Esophagus squamous epithelium (tissue), 5 donors: ENCODE results near the gene CAPN2. TPM values are rescaled to one million over a fixed set of nuclear protein-coding genes. Genes with fewer than 3 reads are reported as not detected.

ENCODE experiments used
- DNase-seq: peaks from one replicate; lab custom pipeline; 2025; lab: John Stamatoyannopoulos, UW
- H3K27ac ChIP-seq, 4 donors: fragments of 200-600 bp; sonication (generic); one replicate each; pipeline ENCODE4 v1.5.1; 2016 to 2019; ENCODE audit warnings: mild to moderate bottlenecking in 1 of 4
- H3K27me3 ChIP-seq, 4 donors: fragments of 200-600 bp; sonication (generic); 1 replicate in 3 of 4; 2 replicates in 1 of 4; pipeline versions ENCODE4 v1.5.1 to v1.6.0; 2017 to 2021; ENCODE audit warnings: antibody characterized with exemption in 1 of 4
- H3K36me3 ChIP-seq, 3 donors: fragments of 200-600 bp; sonication (generic); one replicate each; pipeline ENCODE4 v1.5.1; 2016 to 2019
- H3K4me1 ChIP-seq, 3 donors: fragments of 200-600 bp; sonication (generic); one replicate each; pipeline ENCODE4 v1.5.1; 2017 to 2019
- H3K4me3 ChIP-seq, 4 donors: fragments of 200-600 bp; sonication (generic); 1 replicate in 3 of 4; 2 replicates in 1 of 4; pipeline ENCODE4 v1.5.1; 2016 to 2019; ENCODE audit warnings: mild to moderate bottlenecking in 2 of 4, moderate library complexity in 1 of 4
- H3K9me3 ChIP-seq, 3 donors: fragments of 200-600 bp; sonication (generic); one replicate each; pipeline ENCODE4 v1.5.1; 2016 to 2019
- POLR2A ChIP-seq, 4 donors: fragments of 450-650 bp; IDR thresholded peaks; one replicate each; pipeline ENCODE4 v1.6.1; 2017; ENCODE audit warnings: antibody characterized with exemption in 4 of 4, mild to moderate bottlenecking in 4 of 4, moderate library complexity in 3 of 4
- WGBS, 2 donors: methylation state at CpG; one replicate each; pipeline ENCODE4 v1.1.5; 2018; 5-methylcytosine and 5-hydroxymethylcytosine counted together
- intact Hi-C: fragments of 100-400 bp; cut with DNase I; formaldehyde crosslinking; loops from one replicate; pipeline ENCODE4 v1.15.0; 2022
- total RNA-seq, 4 donors: library from RNA; depleted of rRNA; stranded (reverse); fragments of >200 nt; gene quantifications; one replicate each; pipeline ENCODE4 v1.1.0, GENCODE V29; 2016
- TF ChIP-seq, protein P1 (sequence below), 6 experiments: fragments of 450-650 bp in 4 of 6; fragments of 200-600 bp in 2 of 6; sonication (generic) in 2 of 6; IDR thresholded peaks; one replicate each; pipeline ENCODE4 v1.5.1; 2016 to 2019; ENCODE audit warnings: antibody characterized with exemption in 6 of 6, mild to moderate bottlenecking in 4 of 6, moderate library complexity in 4 of 6
- donor health status: DM: yes; HTN: yes; CAD: no.

Gene CAPN2
- total RNA-seq, 4 donors from 2014 or later = 145 to 234 (median 177) TPM

DNA sequence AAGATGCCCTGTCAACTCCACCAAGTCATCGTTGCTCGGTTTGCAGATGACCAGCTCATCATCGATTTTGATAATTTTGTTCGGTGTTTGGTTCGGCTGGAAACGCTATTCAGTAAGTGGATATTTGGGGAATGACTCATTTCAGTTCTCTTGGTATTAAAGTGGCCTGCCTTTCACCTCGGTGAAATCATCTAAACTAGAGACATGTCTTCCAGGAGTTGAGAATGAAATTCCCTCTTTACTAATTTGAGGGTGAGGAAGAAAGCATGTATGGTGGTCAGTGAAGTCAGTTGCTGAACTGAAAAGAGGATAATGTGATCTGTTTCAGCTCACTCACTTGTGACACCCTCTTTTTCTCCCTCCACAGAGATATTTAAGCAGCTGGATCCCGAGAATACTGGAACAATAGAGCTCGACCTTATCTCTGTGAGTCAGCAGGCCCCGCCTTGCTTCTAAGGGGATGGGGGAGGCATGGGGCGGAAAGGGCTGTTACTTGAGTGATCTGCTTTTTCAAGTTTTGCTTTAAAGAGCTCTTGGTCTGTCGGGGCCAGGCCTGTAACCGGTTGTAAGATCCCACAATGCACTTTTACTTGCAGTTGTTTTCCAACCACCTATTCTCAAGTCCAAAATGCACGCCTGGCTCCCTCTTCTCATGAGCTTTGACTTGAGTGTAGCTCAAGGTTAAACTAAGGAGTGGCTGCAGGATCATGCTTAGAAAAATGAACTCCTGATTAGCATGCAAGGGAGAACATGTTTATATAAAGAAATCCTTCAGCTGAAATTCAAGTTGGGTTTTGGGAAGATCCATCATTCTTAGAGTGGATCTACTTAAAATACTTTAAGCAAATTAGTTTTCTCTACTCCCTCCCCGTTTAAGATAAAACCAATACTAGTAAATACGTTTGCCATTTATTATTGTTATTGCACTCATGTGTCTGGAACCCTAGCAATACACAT lies 59.8 kb downstream of the CAPN2 start:
- 17 to 32% methylated on average over 14 to 16 of the region's 16 CpGs for WGBS, 2 donors
- H3K27ac ChIP-seq = peak overlapping the region; percentile 40 to 83 (median 66)
- H3K4me1 ChIP-seq = peaks cover 7 to 35% (median 12%) of the 10 kb centered on the region in 3 donors
- H3K4me3 ChIP-seq = no peak overlapping the region
- no peaks in the 10 kb centered on the region for H3K9me3 ChIP-seq
- DNase-seq = no peak
- peaks cover 16 to 86% (median 39%) of the 10 kb centered on the region in 3 donors for H3K36me3 ChIP-seq
- TF ChIP-seq POLR2A (IDR thresholded peaks at IDR 0.05) = no peak
- TF ChIP-seq, protein P1, sequence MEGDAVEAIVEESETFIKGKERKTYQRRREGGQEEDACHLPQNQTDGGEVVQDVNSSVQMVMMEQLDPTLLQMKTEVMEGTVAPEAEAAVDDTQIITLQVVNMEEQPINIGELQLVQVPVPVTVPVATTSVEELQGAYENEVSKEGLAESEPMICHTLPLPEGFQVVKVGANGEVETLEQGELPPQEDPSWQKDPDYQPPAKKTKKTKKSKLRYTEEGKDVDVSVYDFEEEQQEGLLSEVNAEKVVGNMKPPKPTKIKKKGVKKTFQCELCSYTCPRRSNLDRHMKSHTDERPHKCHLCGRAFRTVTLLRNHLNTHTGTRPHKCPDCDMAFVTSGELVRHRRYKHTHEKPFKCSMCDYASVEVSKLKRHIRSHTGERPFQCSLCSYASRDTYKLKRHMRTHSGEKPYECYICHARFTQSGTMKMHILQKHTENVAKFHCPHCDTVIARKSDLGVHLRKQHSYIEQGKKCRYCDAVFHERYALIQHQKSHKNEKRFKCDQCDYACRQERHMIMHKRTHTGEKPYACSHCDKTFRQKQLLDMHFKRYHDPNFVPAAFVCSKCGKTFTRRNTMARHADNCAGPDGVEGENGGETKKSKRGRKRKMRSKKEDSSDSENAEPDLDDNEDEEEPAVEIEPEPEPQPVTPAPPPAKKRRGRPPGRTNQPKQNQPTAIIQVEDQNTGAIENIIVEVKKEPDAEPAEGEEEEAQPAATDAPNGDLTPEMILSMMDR (IDR thresholded peaks at IDR 0.05) = no peak
- H3K27me3 ChIP-seq = no peaks in the 10 kb centered on the region
- intact Hi-C loops = no loop called here

DNA sequence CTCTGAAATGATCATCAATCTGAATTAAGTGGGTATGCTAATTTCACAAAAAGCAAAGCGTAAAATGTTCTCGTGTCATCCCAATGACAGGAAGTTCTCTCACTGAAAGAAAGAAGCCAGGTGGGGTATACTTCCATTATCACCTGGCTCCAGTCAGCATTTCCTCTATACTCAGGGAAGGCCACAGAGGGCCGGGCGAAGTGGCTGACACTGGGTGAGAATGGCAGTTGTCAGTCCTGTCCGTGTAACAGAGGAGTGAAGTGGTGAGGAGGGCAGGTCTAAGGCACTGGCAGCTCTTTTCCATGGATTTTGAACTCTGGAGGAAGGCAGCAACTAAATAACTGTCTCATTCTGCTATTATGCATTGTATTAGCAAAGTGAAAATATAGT lies 60.4 kb downstream of the CAPN2 start:
- Histone ChIP-seq H3K4me3 (no peak overlapping the region), H3K27ac (peak overlapping the region; percentile 40 to 83 (median 66)), H3K9me3 (no peaks in the 10 kb centered on the region), H3K27me3 (no peaks in the 10 kb centered on the region), H3K4me1 (peaks cover 7 to 35% (median 12%) of the 10 kb centered on the region in 3 donors), H3K36me3 (peaks cover 16 to 91% (median 46%) of the 10 kb centered on the region in 3 donors)
- intact Hi-C loops = no loop called here
- WGBS, 2 donors = 84 to 89% methylated on average over 5 of the region's 5 CpGs
- TF ChIP-seq, protein P1 (IDR thresholded peaks at IDR 0.05) = no peak
- TF ChIP-seq POLR2A (IDR thresholded peaks at IDR 0.05) = no peak
- DNase-seq = no peak

DNA sequence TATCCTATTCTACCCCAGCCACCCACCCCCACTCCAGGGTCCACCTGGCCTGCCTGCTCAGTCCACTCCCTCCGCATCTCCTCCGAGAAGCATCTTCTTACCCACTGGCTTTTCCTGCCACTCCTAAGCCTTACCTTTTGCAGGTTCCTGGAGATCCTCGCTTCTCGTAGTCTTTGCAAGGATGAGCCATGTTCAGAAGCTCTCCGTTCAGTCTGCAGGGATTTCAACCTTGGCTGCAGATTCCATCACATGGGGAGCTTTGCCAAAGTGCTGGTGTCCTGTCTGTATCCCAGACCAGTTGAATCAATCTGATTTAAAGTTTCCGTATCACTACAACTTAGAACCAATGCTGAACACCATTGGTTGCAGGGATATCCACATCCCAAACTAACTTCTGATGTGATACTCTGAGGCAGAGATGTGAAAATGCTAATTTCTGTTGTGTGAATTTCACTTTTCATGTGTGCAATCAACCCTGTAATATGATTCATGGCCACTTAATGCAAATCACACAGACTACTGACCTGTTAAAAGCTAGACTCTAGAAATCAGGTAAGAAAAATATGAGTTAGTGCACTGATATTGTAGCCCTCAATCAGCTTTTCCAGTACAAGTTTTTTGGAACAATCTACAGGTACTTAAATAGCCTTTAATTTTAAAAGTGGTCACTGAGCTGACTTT lies 61.9 kb downstream of the CAPN2 start:
- peaks cover 16 to 100% (median 56%) of the 10 kb centered on the region in 3 donors for H3K36me3 ChIP-seq
- intact Hi-C loops = no loop called here
- H3K27me3 ChIP-seq = no peaks in the 10 kb centered on the region
- H3K9me3 ChIP-seq = no peaks in the 10 kb centered on the region
- peak overlapping the region in 1 of 4 donors; percentile 32 for H3K27ac ChIP-seq
- no peak for DNase-seq
- no peak for TF ChIP-seq POLR2A (IDR thresholded peaks at IDR 0.05)
- TF ChIP-seq, protein P1 (IDR thresholded peaks at IDR 0.05) = no peak
- no peak overlapping the region for H3K4me3 ChIP-seq
- peaks cover 7 to 35% (median 12%) of the 10 kb centered on the region in 3 donors for H3K4me1 ChIP-seq
- WGBS, 2 donors = 90 to 92% methylated on average over 5 to 6 of the region's 6 CpGs

DNA sequence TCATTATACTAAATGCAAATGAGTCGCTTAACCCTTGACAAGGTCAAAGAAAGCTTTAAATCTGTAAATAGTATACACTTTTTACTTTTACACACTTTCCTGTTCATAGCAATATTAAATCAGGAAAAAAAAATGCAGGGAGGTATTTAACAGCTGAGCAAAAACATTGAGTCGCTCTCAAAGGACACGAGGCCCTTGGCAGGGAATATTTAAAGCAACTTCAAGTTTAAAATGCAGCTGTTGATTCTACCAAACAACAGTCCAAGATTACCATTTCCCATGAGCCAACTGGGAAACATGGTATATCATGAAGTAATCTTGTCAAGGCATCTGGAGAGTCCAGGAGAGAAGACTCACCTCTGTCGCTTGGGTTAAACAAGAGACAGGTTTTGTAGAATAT lies 62.7 kb downstream of the CAPN2 start:
- Histone ChIP-seq H3K36me3 (peaks cover 16 to 100% (median 56%) of the 10 kb centered on the region in 3 donors), H3K4me3 (no peak overlapping the region), H3K4me1 (peaks cover 7 to 35% (median 12%) of the 10 kb centered on the region in 3 donors), H3K27ac (peak overlapping the region in 1 of 4 donors; percentile 49), H3K27me3 (no peaks in the 10 kb centered on the region), H3K9me3 (no peaks in the 10 kb centered on the region)
- no peak for TF ChIP-seq POLR2A (IDR thresholded peaks at IDR 0.05)
- TF ChIP-seq, protein P1 (IDR thresholded peaks at IDR 0.05) = no peak
- WGBS, 2 donors = 57 to 58% methylated on average over 4 of the region's 4 CpGs
- intact Hi-C loops = no loop called here
- DNase-seq = no peak
